H1 (cell line): ENCODE data around the gene TEX10. TPM values are rescaled to one million over a fixed set of nuclear protein-coding genes. Genes with fewer than 3 reads are reported as not detected.

Experiments used
- CTCF ChIA-PET: fragments of 300-600 bp; sonication (Branson Sonifier 250); formaldehyde crosslinking; loops from one replicate; lab custom pipeline; 2021; ENCODE audit not compliant: partially characterized antibody; lab: Charles Lee
- POLR2A ChIA-PET: fragments of 300-600 bp; sonication (Branson Sonifier 250); formaldehyde crosslinking; loops from one replicate; lab custom pipeline; 2021; ENCODE audit warnings: inconsistent platforms; ENCODE audit not compliant: partially characterized antibody; lab: Charles Lee
- DNase-seq, 2 experiments: peaks; one replicate each; pipeline versions ENCODE4 v3.0.0 to v3.0.0-alpha.2; 2010 to 2022; ENCODE audit warnings: low spot score in 2 of 2, low read depth in 1 of 2, mixed read lengths in 1 of 2
- FAIRE-seq: peaks from 2 replicates; lab custom pipeline; 2011; peaks lifted over from hg19 to GRCh38; lab: Jason Lieb, UNC
- H2AFZ ChIP-seq: 2 replicates; pipeline ENCODE4 v1.8.1; 2012; ENCODE audit warnings: low read length, inconsistent platforms
- H2AK5ac ChIP-seq: 2 replicates; pipeline ENCODE4 v1.6.1; 2013; ENCODE audit warnings: low read depth, low read length
- H2BK120ac ChIP-seq: replicated peaks from 2 replicates; pipeline ENCODE3; 2013; ENCODE audit warnings: low read depth, low read length, inconsistent platforms
- H2BK12ac ChIP-seq: 2 replicates; pipeline ENCODE4 v1.6.1; 2013; ENCODE audit warnings: low read depth, low read length
- H2BK15ac ChIP-seq: 2 replicates; pipeline ENCODE4 v1.6.1; 2013; ENCODE audit warnings: low read length
- H2BK20ac ChIP-seq: 2 replicates; pipeline ENCODE4 v1.6.1; 2013; ENCODE audit warnings: low read length
- H2BK5ac ChIP-seq: 2 replicates; pipeline ENCODE4 v1.6.1; 2013; ENCODE audit warnings: low read depth, low read length
- H3K14ac ChIP-seq: 2 replicates; pipeline ENCODE4 v1.6.1; 2013; ENCODE audit warnings: inconsistent platforms; ENCODE audit not compliant: insufficient read length
- H3K18ac ChIP-seq: 2 replicates; pipeline ENCODE4 v1.6.1; 2013; ENCODE audit warnings: low read length; ENCODE audit errors: extremely low read depth
- H3K23ac ChIP-seq: 2 replicates; pipeline ENCODE4 v1.6.1; 2013; ENCODE audit warnings: inconsistent platforms; ENCODE audit not compliant: insufficient read length
- H3K23me2 ChIP-seq: 2 replicates; pipeline ENCODE4 v1.6.1; 2013; ENCODE audit warnings: low read depth, low read length
- H3K27ac ChIP-seq: 2 replicates; pipeline ENCODE4 v1.6.1; 2011; ENCODE audit warnings: low read depth, low read length, inconsistent platforms
- H3K27me3 ChIP-seq, 4 experiments: replicated peaks in 1 of 4; 1 replicate in 1 of 4; 2 replicates in 3 of 4; pipeline versions ENCODE4 v1.6.1 to v1.8.1; 2011 to 2013; ENCODE audit warnings: low read length in 3 of 4, mild to moderate bottlenecking in 3 of 4, inconsistent platforms in 2 of 4, mixed read lengths in 2 of 4, moderate library complexity in 1 of 4; ENCODE audit not compliant: control insufficient read depth in 3 of 4, insufficient read depth in 3 of 4; ENCODE audit errors: extremely low read depth in 1 of 4
- H3K36me3 ChIP-seq, 4 experiments: 2 replicates each; pipeline versions ENCODE4 v1.6.1 to v1.8.1; 2011 to 2013; ENCODE audit warnings: mild to moderate bottlenecking in 4 of 4, low read length in 3 of 4, moderate library complexity in 2 of 4, control low read depth in 1 of 4, inconsistent platforms in 1 of 4; ENCODE audit not compliant: insufficient read depth in 4 of 4, control insufficient read depth in 2 of 4
- H3K4ac ChIP-seq: replicated peaks from 2 replicates; pipeline ENCODE3; 2013; ENCODE audit warnings: low read length, low read depth, mixed read lengths, inconsistent platforms; ENCODE audit not compliant: insufficient read length
- H3K4me1 ChIP-seq, 4 experiments: replicated peaks in 1 of 4; 1 replicate in 1 of 4; 2 replicates in 3 of 4; pipeline versions ENCODE4 v1.6.1 to v1.8.1; 2011 to 2013; ENCODE audit warnings: low read length in 3 of 4, inconsistent platforms in 2 of 4, mixed read lengths in 1 of 4; ENCODE audit not compliant: insufficient read depth in 4 of 4, control insufficient read depth in 3 of 4
- H3K4me2 ChIP-seq, 2 experiments: 2 replicates each; pipeline versions ENCODE4 v1.6.1 to v1.8.1; 2011 to 2013; ENCODE audit warnings: low read depth in 2 of 2, low read length in 2 of 2, control low read depth in 1 of 2, inconsistent platforms in 1 of 2, mild to moderate bottlenecking in 1 of 2; ENCODE audit not compliant: insufficient read depth in 1 of 2
- H3K4me3 ChIP-seq, 4 experiments: fragments of 200-600, 300-600 bp in 1 of 4; sonication (generic), shearing (Covaris generic), sonication (Bioruptor Twin) in 1 of 4; 2 replicates each; pipeline versions ENCODE4 v1.5.1 to v1.8.1; 2011 to 2016; ENCODE audit warnings: low read length in 4 of 4, low read depth in 3 of 4, control low read depth in 2 of 4, inconsistent platforms in 2 of 4, mild to moderate bottlenecking in 2 of 4, mixed read lengths in 1 of 4, moderate library complexity in 1 of 4; ENCODE audit not compliant: insufficient read depth in 2 of 4; ENCODE audit errors: extremely low read depth in 1 of 4
- H3K56ac ChIP-seq: replicated peaks from 2 replicates; pipeline ENCODE3; 2013; ENCODE audit warnings: low read depth, mild to moderate bottlenecking, mixed read lengths, low read length, inconsistent platforms; ENCODE audit not compliant: insufficient read length
- H3K79me1 ChIP-seq: 2 replicates; pipeline ENCODE4 v1.6.1; 2013; ENCODE audit warnings: low read depth, low read length, control low read depth
- H3K79me2 ChIP-seq, 2 experiments: 2 replicates each; pipeline versions ENCODE4 v1.6.1 to v1.8.1; 2012 to 2013; ENCODE audit warnings: low read length in 2 of 2, mild to moderate bottlenecking in 2 of 2, inconsistent platforms in 1 of 2; ENCODE audit not compliant: insufficient read depth in 2 of 2, control insufficient read depth in 1 of 2
- H3K9ac ChIP-seq, 4 experiments: replicated peaks in 1 of 4; 1 replicate in 1 of 4; 2 replicates in 3 of 4; pipeline versions ENCODE4 v1.6.1 to v1.8.1; 2011 to 2013; ENCODE audit warnings: low read depth in 3 of 4, low read length in 3 of 4, control low read depth in 2 of 4, mild to moderate bottlenecking in 2 of 4, moderate library complexity in 2 of 4, inconsistent platforms in 1 of 4; ENCODE audit errors: extremely low read depth in 1 of 4
- H3K9me3 ChIP-seq, 2 experiments: 2 replicates each; pipeline versions ENCODE4 v1.6.1 to v1.8.1; 2012 to 2013; ENCODE audit warnings: mild to moderate bottlenecking in 2 of 2, moderate library complexity in 2 of 2, control low read depth in 1 of 2, inconsistent platforms in 1 of 2, low read depth in 1 of 2, low read length in 1 of 2, mixed read lengths in 1 of 2; ENCODE audit not compliant: insufficient read depth in 2 of 2
- H4K20me1 ChIP-seq, 2 experiments: replicated peaks in 1 of 2; 2 replicates each; pipeline versions ENCODE3 to v1.8.1; 2011 to 2013; ENCODE audit warnings: inconsistent platforms in 2 of 2, low read length in 2 of 2, mild to moderate bottlenecking in 1 of 2; ENCODE audit not compliant: insufficient read depth in 2 of 2, control insufficient read depth in 1 of 2
- H4K5ac ChIP-seq: 2 replicates; pipeline ENCODE4 v1.6.1; 2013; ENCODE audit warnings: low read length, low read depth, mixed read lengths, inconsistent platforms; ENCODE audit not compliant: insufficient read length
- H4K8ac ChIP-seq: 2 replicates; pipeline ENCODE4 v1.8.0; 2013; ENCODE audit warnings: mild to moderate bottlenecking, moderate library complexity, low read length, inconsistent platforms; ENCODE audit not compliant: insufficient read depth; ENCODE audit errors: extremely low read depth
- H4K91ac ChIP-seq: replicated peaks from 2 replicates; pipeline ENCODE3; 2013; ENCODE audit warnings: low read length, mixed read lengths, inconsistent platforms; ENCODE audit not compliant: insufficient read length
- BACH1 ChIP-seq: IDR thresholded peaks from 2 replicates; pipeline ENCODE4 v1.6.1; 2012; ENCODE audit warnings: low read length, improper control_type of control experiment
- CHD1 ChIP-seq: IDR thresholded peaks from 2 replicates; pipeline ENCODE4 v1.6.1; 2012; ENCODE audit warnings: low read depth, low read length, improper control_type of control experiment
- EGR1 ChIP-seq: IDR thresholded peaks from 2 replicates; pipeline ENCODE4 v1.6.1; 2011; ENCODE audit warnings: low read depth, low read length, borderline replicate concordance
- EP300 ChIP-seq, 2 experiments: IDR thresholded peaks; 1 replicate in 1 of 2; 2 replicates in 1 of 2; pipeline ENCODE4 v1.6.1; 2011 to 2012; ENCODE audit warnings: low read depth in 2 of 2, low read length in 2 of 2, mild to moderate bottlenecking in 2 of 2, borderline replicate concordance in 1 of 2, inconsistent platforms in 1 of 2, moderate library complexity in 1 of 2
- EZH2 ChIP-seq: fragments of 200-600 bp; sonication (generic); IDR thresholded peaks from 2 replicates; pipeline ENCODE4 v1.7.1; 2012; ENCODE audit warnings: low read depth, mild to moderate bottlenecking, moderate library complexity, low read length, inconsistent platforms; ENCODE audit not compliant: severe bottlenecking
- JUN ChIP-seq: IDR thresholded peaks from 2 replicates; pipeline ENCODE4 v1.6.1; 2011; ENCODE audit warnings: low read depth, mild to moderate bottlenecking, improper control_type of control experiment, low read length
- POLR2A ChIP-seq, 2 experiments: IDR thresholded peaks; 1 replicate in 1 of 2; 2 replicates in 1 of 2; pipeline ENCODE4 v1.6.1; 2011; ENCODE audit warnings: low read depth in 2 of 2, low read length in 2 of 2, mild to moderate bottlenecking in 2 of 2; ENCODE audit errors: control extremely low read depth in 1 of 2
- SAP30 ChIP-seq: fragments of 300-600 bp; sonication (generic); IDR thresholded peaks from 2 replicates; pipeline ENCODE4 v1.7.1; 2012; ENCODE audit warnings: low read length, moderate library complexity, mild to moderate bottlenecking, inconsistent platforms; ENCODE audit not compliant: insufficient read depth, insufficient replicate concordance
- SUZ12 ChIP-seq: fragments of 200-600 bp; sonication (generic); IDR thresholded peaks from 2 replicates; pipeline ENCODE4 v1.6.1; 2012; ENCODE audit warnings: mild to moderate bottlenecking, inconsistent platforms, low read length, moderate library complexity, mixed read lengths
- WGBS, 2 experiments: shearing (Covaris generic) in 1 of 2; methylation state at CpG; one replicate each; pipeline versions ENCODE4 v1.1.6 to v1.1.7; 2013 to 2015; ENCODE audit warnings: low lambda C conversion rate in 2 of 2, mixed read lengths in 2 of 2, inconsistent platforms in 1 of 2, low coverage in 1 of 2, missing lambda C conversion rate in 1 of 2; ENCODE audit not compliant: insufficient replicate concordance in 2 of 2, insufficient coverage in 1 of 2, insufficient read length in 1 of 2; ENCODE audit errors: extremely low coverage in 1 of 2, missing lambda C conversion rate in 1 of 2; 5-methylcytosine and 5-hydroxymethylcytosine counted together
- polyA plus RNA-seq, 7 experiments: library from polyadenylated mRNA; depleted of rRNA in 3 of 7; stranded (reverse) in 5 of 7; unstranded in 2 of 7; fragments of >200 nt in 5 of 7; fragments of 200-250 nt in 2 of 7; gene quantifications; 1 replicate in 5 of 7; 2 replicates in 1 of 7; 4 replicates in 1 of 7; pipeline versions ENCODE4 v1.2.1 to v1.2.3, GENCODE V29; 2011 to 2013; ENCODE audit warnings: missing spikeins in 2 of 7, mixed read lengths in 2 of 7
- total RNA-seq: library from RNA; stranded (reverse); fragmentation: NEBNext Ultra II Directional; extraction: Animal tissue kit (Norgen Biotek cat#: 25700); gene quantifications from 2 replicates; pipeline ENCODE4 v1.2.1, GENCODE V29; 2021

Gene TEX10
- total and polyA plus RNA-seq, 2 of the 8 experiments (the other 6 are each of a cell fraction or from before 2014, with no cell fraction given), result 46.9 to 81.0 TPM

GRCh38 chr9:100346836-100347235, 5.9 kb downstream of the TEX10 start:
- Histone ChIP-seq H3K23me2 (peaks cover 3% of the 10 kb centered on the region; the same call in 1 of the 2 replicates), H2BK15ac (no peak overlapping the region), H3K79me1 (peaks cover 5% of the 10 kb centered on the region), H4K8ac (no peak overlapping the region; the same call in 1 of the 2 replicates), H3K9ac (no peak overlapping the region), H3K4ac (no peak overlapping the region), H2BK5ac (no peak overlapping the region), H3K27me3 (no peaks in the 10 kb centered on the region), H2BK20ac (no peak overlapping the region), H2AFZ (no peak overlapping the region), H2AK5ac (no peak overlapping the region), H2BK120ac (no peak overlapping the region), H3K56ac (no peak overlapping the region), H3K18ac (no peak overlapping the region), H3K14ac (no peak overlapping the region), H3K23ac (no peak overlapping the region), H3K4me2 (no peak overlapping the region), H4K20me1 (peaks cover 26 to 37% of the 10 kb centered on the region in 2 experiments), H3K27ac (no peak overlapping the region), H3K4me3 (no peak overlapping the region), H3K79me2 (peaks cover 51 to 98% of the 10 kb centered on the region in 2 experiments), H3K4me1 (peaks cover 5 to 12% (median 7%) of the 10 kb centered on the region in 4 experiments; a peak in 6 of 7 replicates), H4K91ac (no peak overlapping the region), H3K36me3 (peaks cover 0 to 36% (median 17%) of the 10 kb centered on the region in 4 experiments; a peak in 7 of 8 replicates), H3K9me3 (no peaks in the 10 kb centered on the region), H2BK12ac (no peak overlapping the region), H4K5ac (no peak overlapping the region)
- TF ChIP-seq POLR2A (IDR thresholded peaks at IDR 0.05; ENCODE audit: control extremely low read depth in 1 of 2, low read depth in 2 of 2, low read length in 2 of 2) (no peak; a peak in 1 of 3 replicates), BACH1 (no peak), EGR1 (no peak), CHD1 (no peak), SAP30 (no peak), JUN (no peak), EP300 (IDR thresholded peaks at IDR 0.05; ENCODE audit: borderline replicate concordance in 1 of 2, low read depth in 2 of 2, low read length in 2 of 2) (no peak), SUZ12 (no peak), EZH2 (no peak)
- 82% methylated on average over 3 of the region's 3 CpGs; no CpG with 5 or more reads in 1 of the 2 experiments for WGBS, 2 experiments
- ChIA-PET POLR2A (interaction anchor here (1.0 kb wide), 1 partner anchor 9 kb away, joined by 3 read pairs; no protein-coding TSS in a partner anchor), CTCF (interaction anchor here (1.0 to 2.3 kb wide), 2 partner anchors 91 to 120 kb away, joined by 4 to 6 read pairs; no protein-coding TSS in a partner anchor)
- DNase-seq, result no peak
- no peak for FAIRE-seq
